HepG2 (cell line): ENCODE measurements around the gene CCDC148. TPM values are rescaled to one million over a fixed set of nuclear protein-coding genes. Genes with fewer than 3 reads are reported as not detected.

Experiments used
- ATAC-seq: fragments of 200-7000 bp; cut with Tn5 transposase; 3 replicates; pipeline ENCODE4 v1.9.1; 2020; ENCODE audit warnings: mild to moderate bottlenecking, moderate library complexity
- BruUV-seq: library from RNA; stranded (reverse); fragments of 400-500 nt; replicated peaks from 2 replicates; lab custom pipeline; 2021; lab: Mats Ljungman, UMichigan
- CTCF ChIA-PET: fragments of 300-600 bp; formaldehyde crosslinking; extraction: SDS; loops from one replicate; lab custom pipeline; 2021; ENCODE audit warnings: low total read pairs, inconsistent platforms, low intra/inter-chr PET ratio; lab: Yijun Ruan, JAX
- POLR2A ChIA-PET: fragments of 350-600 bp; sonication (Branson Sonifier 250); formaldehyde crosslinking; loops from one replicate; lab custom pipeline; 2020; ENCODE audit warnings: antibody characterized with exemption, inconsistent platforms; lab: Yijun Ruan, JAX
- DNase-seq: peaks from one replicate; pipeline ENCODE4 v3.0.0-alpha.2; 2015; ENCODE audit warnings: low spot score
- FAIRE-seq: peaks from 3 replicates; lab custom pipeline; 2011; peaks lifted over from hg19 to GRCh38; lab: Jason Lieb, UNC
- H2AFZ ChIP-seq: one replicate; pipeline ENCODE4 v1.6.1; 2011; ENCODE audit warnings: low read length, inconsistent platforms
- H3K27ac ChIP-seq: fragments of 300-600 bp; 3 replicates; pipeline ENCODE4 v1.8.0; 2011; ENCODE audit warnings: mixed run types, mild to moderate bottlenecking, mixed read lengths, low read length, inconsistent platforms; ENCODE audit not compliant: insufficient read depth; ENCODE audit errors: extremely low read length
- H3K27me3 ChIP-seq, 2 experiments: fragments of 200-600 bp in 1 of 2; 2 replicates in 1 of 2; 3 replicates in 1 of 2; pipeline versions ENCODE4 v1.6.0 to v1.8.0; 2011; ENCODE audit warnings: low read length in 2 of 2, mild to moderate bottlenecking in 2 of 2, moderate library complexity in 2 of 2, inconsistent platforms in 1 of 2; ENCODE audit not compliant: insufficient read depth in 2 of 2, control insufficient read depth in 1 of 2
- H3K36me3 ChIP-seq, 2 experiments: fragments of 200-600 bp in 1 of 2; replicated peaks in 1 of 2; 2 replicates in 1 of 2; 3 replicates in 1 of 2; pipeline versions ENCODE4 v1.5.1 to v1.8.0; 2011; ENCODE audit warnings: low read length in 2 of 2, inconsistent platforms in 1 of 2; ENCODE audit not compliant: insufficient read depth in 2 of 2, control insufficient read depth in 1 of 2
- H3K4me1 ChIP-seq: 2 replicates; pipeline ENCODE4 v1.5.1; 2012; ENCODE audit warnings: low read length, inconsistent platforms; ENCODE audit not compliant: insufficient read depth
- H3K4me2 ChIP-seq: 2 replicates; pipeline ENCODE4 v1.6.0; 2011; ENCODE audit warnings: low read depth, low read length, inconsistent platforms
- H3K4me3 ChIP-seq, 3 experiments: fragments of 200-600 bp in 1 of 3; sonication (generic), shearing (Covaris generic) in 1 of 3; replicated peaks in 1 of 3; 2 replicates each; pipeline ENCODE4 v1.5.1; 2011 to 2016; ENCODE audit warnings: low read length in 3 of 3, inconsistent platforms in 2 of 3, low read depth in 2 of 3, mild to moderate bottlenecking in 2 of 3, control low read depth in 1 of 3, mixed read lengths in 1 of 3; ENCODE audit not compliant: insufficient read depth in 1 of 3
- H3K79me2 ChIP-seq: one replicate; pipeline ENCODE4 v1.6.1; 2011; ENCODE audit warnings: low read length, inconsistent platforms; ENCODE audit not compliant: insufficient read depth
- H3K9ac ChIP-seq: 2 replicates; pipeline ENCODE4 v1.6.0; 2011; ENCODE audit warnings: mild to moderate bottlenecking, low read depth, low read length, inconsistent platforms; ENCODE audit not compliant: insufficient read depth
- H3K9me3 ChIP-seq: 2 replicates; pipeline ENCODE4 v1.5.1; 2012; ENCODE audit warnings: mild to moderate bottlenecking, low read length
- H4K20me1 ChIP-seq: 2 replicates; pipeline ENCODE4 v1.6.0; 2011; ENCODE audit warnings: inconsistent platforms, mild to moderate bottlenecking, low read length, moderate library complexity; ENCODE audit not compliant: insufficient read depth
- BCL6 ChIP-seq: IDR thresholded peaks from 2 replicates; pipeline ENCODE4 v1.6.1; 2016; ENCODE audit warnings: missing genetic modification reagents, missing compliant biosample characterization
- FOXA3 ChIP-seq: IDR thresholded peaks from 2 replicates; pipeline ENCODE4 v1.6.1; 2016; ENCODE audit warnings: missing genetic modification reagents, missing compliant biosample characterization
- GATAD2A ChIP-seq: IDR thresholded peaks from 2 replicates; pipeline ENCODE4 v1.6.1; 2016
- HDAC1 ChIP-seq: sonication (generic); formaldehyde crosslinking; IDR thresholded peaks from 2 replicates; pipeline ENCODE4 v1.5.1; 2020; ENCODE audit warnings: mild to moderate bottlenecking, missing genetic modification reagents
- HDAC6 ChIP-seq: fragments of 200-600 bp; sonication (generic); IDR thresholded peaks from 2 replicates; pipeline ENCODE4 v1.7.0; 2017; ENCODE audit warnings: mild to moderate bottlenecking, antibody characterized with exemption, low read length, low read depth
- HHEX ChIP-seq: IDR thresholded peaks from 2 replicates; pipeline ENCODE4 v1.6.1; 2016; ENCODE audit warnings: control low read depth
- MIXL1 ChIP-seq: IDR thresholded peaks from 2 replicates; pipeline ENCODE4 v1.6.1; 2016
- NFIC ChIP-seq: IDR thresholded peaks from 2 replicates; pipeline ENCODE4 v1.6.1; 2012; ENCODE audit warnings: mild to moderate bottlenecking, low read length, inconsistent platforms
- SOX5 ChIP-seq: IDR thresholded peaks from 2 replicates; pipeline ENCODE4 v1.6.1; 2016; ENCODE audit warnings: borderline replicate concordance
- TCF7 ChIP-seq: sonication (generic); IDR thresholded peaks from 2 replicates; pipeline ENCODE4 v1.6.1; 2016; ENCODE audit warnings: antibody characterized with exemption, low read depth
- TCF7L2 ChIP-seq: IDR thresholded peaks from 2 replicates; pipeline ENCODE4 v1.6.1; 2011; ENCODE audit warnings: mild to moderate bottlenecking, low read depth, low read length, moderate library complexity
- ZNF33A ChIP-seq: sonication (generic); formaldehyde crosslinking; IDR thresholded peaks from 2 replicates; pipeline ENCODE4 v1.5.1; 2020; ENCODE audit warnings: missing genetic modification reagents, mild to moderate bottlenecking, moderate library complexity, borderline replicate concordance
- ZNF552 ChIP-seq: sonication (generic); formaldehyde crosslinking; IDR thresholded peaks from 2 replicates; pipeline ENCODE4 v1.9.0; 2022; ENCODE audit warnings: missing genetic modification reagents, mild to moderate bottlenecking, borderline replicate concordance
- WGBS: methylation state at CpG from one replicate; pipeline ENCODE4 v1.1.6; 2017; ENCODE audit warnings: low lambda C conversion rate; 5-methylcytosine and 5-hydroxymethylcytosine counted together
- in situ Hi-C: cut with HindIII; loops from 2 replicates; pipeline ENCODE4 v1.10.0; 2017; ENCODE audit warnings: low pct_unique_long_range_greater_than_20kb; ENCODE audit not compliant: extremely low pct_ligation_motif_present
- intact Hi-C: fragments of 100-400 bp; cut with micrococcal nuclease; formaldehyde crosslinking; loops from one replicate; pipeline ENCODE4 v1.10.0; 2022; ENCODE audit not compliant: unreplicated experiment
- polyA plus RNA-seq, 8 experiments: library from polyadenylated mRNA; depleted of rRNA in 3 of 8; stranded (reverse) in 7 of 8; unstranded in 1 of 8; fragments of >200 nt; fragmentation: Illumina TruSeq in 4 of 8; extraction: Trizol in 4 of 8; gene quantifications; 2 replicates each; pipeline versions ENCODE4 v1.2.1 to v1.2.3, GENCODE V29; 2011 to 2016; ENCODE audit warnings: low read depth in 4 of 8, missing spikeins in 1 of 8, mixed read lengths in 1 of 8; ENCODE audit not compliant: insufficient read depth in 1 of 8
- total RNA-seq, 5 experiments: library from RNA; depleted of rRNA; stranded (reverse); fragments of >200 nt; fragmentation: Illumina TruSeq; extraction: Trizol; gene quantifications; 2 replicates each; pipeline ENCODE4 v1.2.3, GENCODE V29; 2016; ENCODE audit warnings: low read depth in 1 of 5
- TF ChIP-seq, protein P1 (sequence below): sonication (generic); formaldehyde crosslinking; IDR thresholded peaks from 2 replicates; pipeline ENCODE4 v1.5.1; 2020; ENCODE audit warnings: mild to moderate bottlenecking, missing genetic modification reagents, borderline replicate concordance
- TF ChIP-seq, protein P2 (sequence below): IDR thresholded peaks from 2 replicates; pipeline ENCODE4 v1.6.1; 2018; ENCODE audit warnings: missing genetic modification reagents, mild to moderate bottlenecking, missing compliant biosample characterization
- TF ChIP-seq, protein P3 (sequence below): IDR thresholded peaks from 2 replicates; pipeline ENCODE4 v1.6.1; 2012; ENCODE audit warnings: low read depth, low read length, improper control_type of control experiment

Gene CCDC148
- total and polyA plus RNA-seq, 2 of the 13 experiments (the other 11 are each of a cell fraction or from before 2014, with no cell fraction given): 0.30 to 0.49 TPM

DNA sequence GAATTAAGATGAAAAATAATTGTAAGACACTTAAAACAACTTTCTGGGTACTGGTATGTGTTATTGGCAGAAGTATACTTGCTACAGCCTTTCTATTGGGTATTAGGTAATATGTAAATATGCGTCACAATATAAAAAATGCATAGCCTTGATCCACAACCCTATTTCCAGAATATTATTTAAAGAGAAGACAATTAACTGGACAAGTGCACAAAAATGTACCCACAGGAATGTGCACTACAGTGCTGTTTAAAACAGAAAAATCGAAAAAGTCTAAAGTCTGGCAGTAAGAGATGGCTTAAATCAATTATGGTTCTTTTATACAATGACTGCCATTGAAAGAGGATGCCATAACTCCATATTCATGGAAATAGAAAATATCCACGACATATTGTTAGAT, 205.2 kb downstream of the CCDC148 start:
- Histone ChIP-seq H3K4me1 (peaks cover 14% of the 10 kb centered on the region; the same call in 1 of the 2 replicates), H4K20me1 (no peaks in the 10 kb centered on the region), H3K4me2 (no peak overlapping the region), H3K4me3 (no peak overlapping the region), H3K27ac (no peak overlapping the region), H2AFZ (no peak overlapping the region), H3K27me3 (0 out of 5 replicates have a peak, but pooled peaks cover 0 to 3% of the 10 kb centered on the region in 2 experiments), H3K79me2 (no peaks in the 10 kb centered on the region), H3K9me3 (no peaks in the 10 kb centered on the region), H3K36me3 (no peaks in the 10 kb centered on the region), H3K9ac (no peak overlapping the region)
- WGBS: 8% methylated on average over 3 of the region's 3 CpGs
- ChIA-PET CTCF (no interaction called here), POLR2A (no interaction called here)
- FAIRE-seq: no peak
- in situ Hi-C loops: no loop called here
- peak; percentile 79 for ATAC-seq
- BruUV-seq: no TSS peak
- DNase-seq: peak; percentile 35
- intact Hi-C loops: no loop called here
- TF ChIP-seq ZNF33A (0 out of 2 replicates have a peak, but pooled peaks have one; percentile 65), HHEX (CRISPR knock-in tag) (0 out of 2 replicates have a peak, but pooled peaks have one; percentile 30), HDAC6 (no peak), GATAD2A (0 out of 2 replicates have a peak, but pooled peaks have one; percentile 31), NFIC (peak; percentile 49; the same call in 1 of the 2 replicates), HDAC1 (CRISPR knock-in tag) (peak; percentile 36; the same call in 1 of the 2 replicates), SOX5 (peak; percentile 27; the same call in 1 of the 2 replicates), FOXA3 (CRISPR knock-in tag) (peak; percentile 45), BCL6 (CRISPR knock-in tag) (0 out of 2 replicates have a peak, but pooled peaks have one; percentile 25), TCF7 (peak; percentile 15; the same call in 1 of the 2 replicates), MIXL1 (CRISPR knock-in tag) (no peak), TCF7L2 (no peak), ZNF552 (CRISPR knock-in tag) (no peak)
- TF ChIP-seq, protein P1, sequence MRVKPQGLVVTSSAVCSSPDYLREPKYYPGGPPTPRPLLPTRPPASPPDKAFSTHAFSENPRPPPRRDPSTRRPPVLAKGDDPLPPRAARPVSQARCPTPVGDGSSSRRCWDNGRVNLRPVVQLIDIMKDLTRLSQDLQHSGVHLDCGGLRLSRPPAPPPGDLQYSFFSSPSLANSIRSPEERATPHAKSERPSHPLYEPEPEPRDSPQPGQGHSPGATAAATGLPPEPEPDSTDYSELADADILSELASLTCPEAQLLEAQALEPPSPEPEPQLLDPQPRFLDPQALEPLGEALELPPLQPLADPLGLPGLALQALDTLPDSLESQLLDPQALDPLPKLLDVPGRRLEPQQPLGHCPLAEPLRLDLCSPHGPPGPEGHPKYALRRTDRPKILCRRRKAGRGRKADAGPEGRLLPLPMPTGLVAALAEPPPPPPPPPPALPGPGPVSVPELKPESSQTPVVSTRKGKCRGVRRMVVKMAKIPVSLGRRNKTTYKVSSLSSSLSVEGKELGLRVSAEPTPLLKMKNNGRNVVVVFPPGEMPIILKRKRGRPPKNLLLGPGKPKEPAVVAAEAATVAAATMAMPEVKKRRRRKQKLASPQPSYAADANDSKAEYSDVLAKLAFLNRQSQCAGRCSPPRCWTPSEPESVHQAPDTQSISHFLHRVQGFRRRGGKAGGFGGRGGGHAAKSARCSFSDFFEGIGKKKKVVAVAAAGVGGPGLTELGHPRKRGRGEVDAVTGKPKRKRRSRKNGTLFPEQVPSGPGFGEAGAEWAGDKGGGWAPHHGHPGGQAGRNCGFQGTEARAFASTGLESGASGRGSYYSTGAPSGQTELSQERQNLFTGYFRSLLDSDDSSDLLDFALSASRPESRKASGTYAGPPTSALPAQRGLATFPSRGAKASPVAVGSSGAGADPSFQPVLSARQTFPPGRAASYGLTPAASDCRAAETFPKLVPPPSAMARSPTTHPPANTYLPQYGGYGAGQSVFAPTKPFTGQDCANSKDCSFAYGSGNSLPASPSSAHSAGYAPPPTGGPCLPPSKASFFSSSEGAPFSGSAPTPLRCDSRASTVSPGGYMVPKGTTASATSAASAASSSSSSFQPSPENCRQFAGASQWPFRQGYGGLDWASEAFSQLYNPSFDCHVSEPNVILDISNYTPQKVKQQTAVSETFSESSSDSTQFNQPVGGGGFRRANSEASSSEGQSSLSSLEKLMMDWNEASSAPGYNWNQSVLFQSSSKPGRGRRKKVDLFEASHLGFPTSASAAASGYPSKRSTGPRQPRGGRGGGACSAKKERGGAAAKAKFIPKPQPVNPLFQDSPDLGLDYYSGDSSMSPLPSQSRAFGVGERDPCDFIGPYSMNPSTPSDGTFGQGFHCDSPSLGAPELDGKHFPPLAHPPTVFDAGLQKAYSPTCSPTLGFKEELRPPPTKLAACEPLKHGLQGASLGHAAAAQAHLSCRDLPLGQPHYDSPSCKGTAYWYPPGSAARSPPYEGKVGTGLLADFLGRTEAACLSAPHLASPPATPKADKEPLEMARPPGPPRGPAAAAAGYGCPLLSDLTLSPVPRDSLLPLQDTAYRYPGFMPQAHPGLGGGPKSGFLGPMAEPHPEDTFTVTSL (CRISPR knock-in tag): peak; percentile 80
- TF ChIP-seq, protein P2, sequence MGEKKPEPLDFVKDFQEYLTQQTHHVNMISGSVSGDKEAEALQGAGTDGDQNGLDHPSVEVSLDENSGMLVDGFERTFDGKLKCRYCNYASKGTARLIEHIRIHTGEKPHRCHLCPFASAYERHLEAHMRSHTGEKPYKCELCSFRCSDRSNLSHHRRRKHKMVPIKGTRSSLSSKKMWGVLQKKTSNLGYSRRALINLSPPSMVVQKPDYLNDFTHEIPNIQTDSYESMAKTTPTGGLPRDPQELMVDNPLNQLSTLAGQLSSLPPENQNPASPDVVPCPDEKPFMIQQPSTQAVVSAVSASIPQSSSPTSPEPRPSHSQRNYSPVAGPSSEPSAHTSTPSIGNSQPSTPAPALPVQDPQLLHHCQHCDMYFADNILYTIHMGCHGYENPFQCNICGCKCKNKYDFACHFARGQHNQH: no peak
- TF ChIP-seq, protein P3, sequence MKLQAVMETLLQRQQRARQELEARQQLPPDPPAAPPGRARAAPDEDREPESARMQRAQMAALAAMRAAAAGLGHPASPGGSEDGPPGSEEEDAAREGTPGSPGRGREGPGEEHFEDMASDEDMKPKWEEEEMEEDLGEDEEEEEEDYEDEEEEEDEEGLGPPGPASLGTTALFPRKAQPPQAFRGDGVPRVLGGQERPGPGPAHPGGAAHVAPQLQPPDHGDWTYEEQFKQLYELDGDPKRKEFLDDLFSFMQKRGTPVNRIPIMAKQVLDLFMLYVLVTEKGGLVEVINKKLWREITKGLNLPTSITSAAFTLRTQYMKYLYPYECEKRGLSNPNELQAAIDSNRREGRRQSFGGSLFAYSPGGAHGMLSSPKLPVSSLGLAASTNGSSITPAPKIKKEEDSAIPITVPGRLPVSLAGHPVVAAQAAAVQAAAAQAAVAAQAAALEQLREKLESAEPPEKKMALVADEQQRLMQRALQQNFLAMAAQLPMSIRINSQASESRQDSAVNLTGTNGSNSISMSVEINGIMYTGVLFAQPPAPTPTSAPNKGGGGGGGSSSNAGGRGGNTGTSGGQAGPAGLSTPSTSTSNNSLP: peak; percentile 76
